HEK293 (cell line): ENCODE measurements around the gene SRSF6.
A peak's percentile ranks its signal among the peaks of the same experiment; 100 is the strongest.

Experiments
- CTCF ChIA-PET: fragments of 350-600 bp; formaldehyde crosslinking; extraction: SDS; loops from one replicate; lab custom pipeline; 2021; ENCODE audit warnings: antibody characterized with exemption; lab: Yijun Ruan, JAX
- POLR2A ChIA-PET: fragments of 300-600 bp; formaldehyde crosslinking; extraction: SDS; loops from one replicate; lab custom pipeline; 2020; ENCODE audit warnings: antibody characterized with exemption, inconsistent platforms; lab: Yijun Ruan, JAX
- H3K27ac ChIP-seq: fragments of 200-500 bp; sonication (Bioruptor generic); 2 replicates; pipeline ENCODE4 v1.5.1; 2014; ENCODE audit warnings: low read depth, low read length, control low read depth, inconsistent platforms; ENCODE audit errors: extremely low read depth
- H3K36me3 ChIP-seq, 2 experiments: fragments of 200-500 bp in 1 of 2; sonication (Bioruptor generic) in 1 of 2; 1 replicate in 1 of 2; 2 replicates in 1 of 2; pipeline ENCODE4 v1.5.1; 2014 to 2017; ENCODE audit warnings: inconsistent platforms in 2 of 2, low read length in 2 of 2; ENCODE audit not compliant: control insufficient read depth in 2 of 2, insufficient read depth in 1 of 2
- H3K4me1 ChIP-seq: fragments of 200-500 bp; sonication (Bioruptor generic); 2 replicates; pipeline ENCODE4 v1.5.1; 2014; ENCODE audit warnings: mild to moderate bottlenecking, low read length, inconsistent platforms; ENCODE audit not compliant: control insufficient read depth, insufficient read depth
- H3K4me3 ChIP-seq: 2 replicates; pipeline ENCODE4 v1.5.1; 2011; ENCODE audit warnings: low read depth, mild to moderate bottlenecking, control low read depth, low read length, moderate library complexity
- H3K9me3 ChIP-seq: fragments of 200-500 bp; sonication (Bioruptor generic); 2 replicates; pipeline ENCODE4 v1.5.1; 2014; ENCODE audit warnings: low read depth, low read length, inconsistent platforms; ENCODE audit not compliant: control insufficient read depth, insufficient read depth
- HOXA7 ChIP-seq: sonication (generic); formaldehyde crosslinking; IDR thresholded peaks from 2 replicates; pipeline ENCODE4 v1.8.1; 2022; ENCODE audit warnings: missing genetic modification reagents, borderline replicate concordance
- INSM2 ChIP-seq: fragments of 450-650 bp; formaldehyde crosslinking; IDR thresholded peaks from 2 replicates; pipeline ENCODE4 v1.5.1; 2016; ENCODE audit warnings: missing biosample characterization, missing genetic modification characterization
- KLF16 ChIP-seq: fragments of 450-650 bp; formaldehyde crosslinking; IDR thresholded peaks from 2 replicates; pipeline ENCODE4 v1.5.1; 2017; ENCODE audit warnings: missing biosample characterization, missing genetic modification characterization
- SCRT1 ChIP-seq: fragments of 450-650 bp; formaldehyde crosslinking; IDR thresholded peaks from 2 replicates; pipeline ENCODE4 v1.5.1; 2016; ENCODE audit warnings: missing biosample characterization, missing genetic modification characterization, borderline replicate concordance
- SP7 ChIP-seq: fragments of 450-650 bp; formaldehyde crosslinking; IDR thresholded peaks from 2 replicates; pipeline ENCODE4 v1.5.1; 2016; ENCODE audit warnings: missing biosample characterization, missing genetic modification characterization
- ZNF121 ChIP-seq: fragments of 450-650 bp; formaldehyde crosslinking; IDR thresholded peaks from 2 replicates; pipeline ENCODE4 v1.5.1; 2016; ENCODE audit warnings: missing biosample characterization, missing genetic modification characterization
- ZNF146 ChIP-seq: fragments of 450-650 bp; formaldehyde crosslinking; IDR thresholded peaks from 2 replicates; pipeline ENCODE4 v1.5.1; 2016; ENCODE audit warnings: missing biosample characterization, missing genetic modification characterization
- ZNF324 ChIP-seq: fragments of 450-650 bp; formaldehyde crosslinking; IDR thresholded peaks from 2 replicates; pipeline ENCODE4 v1.5.1; 2016; ENCODE audit warnings: missing biosample characterization, missing genetic modification characterization
- ZNF366 ChIP-seq: fragments of 450-650 bp; formaldehyde crosslinking; conservative IDR thresholded peaks from 2 replicates; pipeline ENCODE4 v1.5.1; 2016; ENCODE audit warnings: missing biosample characterization, missing genetic modification characterization
- ZNF37A ChIP-seq: fragments of 450-650 bp; IDR thresholded peaks from 2 replicates; pipeline ENCODE4 v1.5.1; 2018; ENCODE audit warnings: missing biosample characterization, missing genetic modification characterization
- ZNF423 ChIP-seq: fragments of 450-650 bp; formaldehyde crosslinking; IDR thresholded peaks from 2 replicates; pipeline ENCODE4 v1.5.1; 2016; ENCODE audit warnings: missing biosample characterization, missing genetic modification characterization
- ZNF433 ChIP-seq: fragments of 450-650 bp; formaldehyde crosslinking; IDR thresholded peaks from 2 replicates; pipeline ENCODE4 v1.5.1; 2016; ENCODE audit warnings: missing biosample characterization, missing genetic modification characterization, low read depth
- ZNF548 ChIP-seq: fragments of 450-650 bp; formaldehyde crosslinking; IDR thresholded peaks from 2 replicates; pipeline ENCODE4 v1.5.1; 2016; ENCODE audit warnings: missing biosample characterization, missing genetic modification characterization
- ZNF555 ChIP-seq: fragments of 450-650 bp; formaldehyde crosslinking; conservative IDR thresholded peaks from 2 replicates; pipeline ENCODE4 v1.5.1; 2017; ENCODE audit warnings: missing biosample characterization, mild to moderate bottlenecking, missing genetic modification characterization, inconsistent platforms
- ZNF585B ChIP-seq: fragments of 450-650 bp; formaldehyde crosslinking; IDR thresholded peaks from 2 replicates; pipeline ENCODE4 v1.5.1; 2016; ENCODE audit warnings: missing biosample characterization, missing genetic modification characterization
- ZNF660 ChIP-seq: fragments of 450-650 bp; IDR thresholded peaks from 2 replicates; pipeline ENCODE4 v1.5.1; 2018; ENCODE audit warnings: missing biosample characterization, mild to moderate bottlenecking, missing genetic modification characterization
- ZNF707 ChIP-seq: fragments of 450-650 bp; formaldehyde crosslinking; IDR thresholded peaks from 2 replicates; pipeline ENCODE4 v1.5.1; 2016; ENCODE audit warnings: missing biosample characterization, missing genetic modification characterization
- ZNF792 ChIP-seq: fragments of 450-650 bp; formaldehyde crosslinking; IDR thresholded peaks from 2 replicates; pipeline ENCODE4 v1.5.1; 2016; ENCODE audit warnings: missing biosample characterization, missing genetic modification characterization
- ZSCAN16 ChIP-seq: fragments of 450-650 bp; formaldehyde crosslinking; IDR thresholded peaks from 2 replicates; pipeline ENCODE4 v1.5.1; 2016; ENCODE audit warnings: missing biosample characterization, missing genetic modification characterization
- TF ChIP-seq, protein P1 (sequence below): fragments of 450-650 bp; formaldehyde crosslinking; IDR thresholded peaks from 2 replicates; pipeline ENCODE4 v1.5.1; 2017; ENCODE audit warnings: missing biosample characterization, missing genetic modification characterization
- TF ChIP-seq, protein P2 (sequence below): fragments of 450-650 bp; formaldehyde crosslinking; IDR thresholded peaks from 2 replicates; pipeline ENCODE4 v1.5.1; 2016; ENCODE audit warnings: missing biosample characterization, missing genetic modification characterization

The SRSF6 gene

GRCh38 chr20:43433250-43433854 lies 24.3 kb upstream of the SRSF6 start:
- ChIA-PET POLR2A (no interaction called here), CTCF (interaction anchor here (0.7 kb wide), 1 partner anchor 15 kb away, joined by 5 read pairs; no protein-coding TSS in a partner anchor)
- Histone ChIP-seq H3K4me1 (no peaks in the 10 kb centered on the region), H3K9me3 (no peaks in the 10 kb centered on the region), H3K27ac (no peak overlapping the region), H3K36me3 (no peaks in the 10 kb centered on the region), H3K4me3 (no peak overlapping the region)
- TF ChIP-seq ZNF366 (tag by site-specific recombination) = peak; percentile 88
- TF ChIP-seq, protein P1, sequence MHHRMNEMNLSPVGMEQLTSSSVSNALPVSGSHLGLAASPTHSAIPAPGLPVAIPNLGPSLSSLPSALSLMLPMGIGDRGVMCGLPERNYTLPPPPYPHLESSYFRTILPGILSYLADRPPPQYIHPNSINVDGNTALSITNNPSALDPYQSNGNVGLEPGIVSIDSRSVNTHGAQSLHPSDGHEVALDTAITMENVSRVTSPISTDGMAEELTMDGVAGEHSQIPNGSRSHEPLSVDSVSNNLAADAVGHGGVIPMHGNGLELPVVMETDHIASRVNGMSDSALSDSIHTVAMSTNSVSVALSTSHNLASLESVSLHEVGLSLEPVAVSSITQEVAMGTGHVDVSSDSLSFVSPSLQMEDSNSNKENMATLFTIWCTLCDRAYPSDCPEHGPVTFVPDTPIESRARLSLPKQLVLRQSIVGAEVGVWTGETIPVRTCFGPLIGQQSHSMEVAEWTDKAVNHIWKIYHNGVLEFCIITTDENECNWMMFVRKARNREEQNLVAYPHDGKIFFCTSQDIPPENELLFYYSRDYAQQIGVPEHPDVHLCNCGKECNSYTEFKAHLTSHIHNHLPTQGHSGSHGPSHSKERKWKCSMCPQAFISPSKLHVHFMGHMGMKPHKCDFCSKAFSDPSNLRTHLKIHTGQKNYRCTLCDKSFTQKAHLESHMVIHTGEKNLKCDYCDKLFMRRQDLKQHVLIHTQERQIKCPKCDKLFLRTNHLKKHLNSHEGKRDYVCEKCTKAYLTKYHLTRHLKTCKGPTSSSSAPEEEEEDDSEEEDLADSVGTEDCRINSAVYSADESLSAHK = no peak

- POLR2A ChIA-PET = no interaction called here
Measured at GRCh38 chr20:43434565-43434964, 23.1 kb upstream of the SRSF6 start.

DNA sequence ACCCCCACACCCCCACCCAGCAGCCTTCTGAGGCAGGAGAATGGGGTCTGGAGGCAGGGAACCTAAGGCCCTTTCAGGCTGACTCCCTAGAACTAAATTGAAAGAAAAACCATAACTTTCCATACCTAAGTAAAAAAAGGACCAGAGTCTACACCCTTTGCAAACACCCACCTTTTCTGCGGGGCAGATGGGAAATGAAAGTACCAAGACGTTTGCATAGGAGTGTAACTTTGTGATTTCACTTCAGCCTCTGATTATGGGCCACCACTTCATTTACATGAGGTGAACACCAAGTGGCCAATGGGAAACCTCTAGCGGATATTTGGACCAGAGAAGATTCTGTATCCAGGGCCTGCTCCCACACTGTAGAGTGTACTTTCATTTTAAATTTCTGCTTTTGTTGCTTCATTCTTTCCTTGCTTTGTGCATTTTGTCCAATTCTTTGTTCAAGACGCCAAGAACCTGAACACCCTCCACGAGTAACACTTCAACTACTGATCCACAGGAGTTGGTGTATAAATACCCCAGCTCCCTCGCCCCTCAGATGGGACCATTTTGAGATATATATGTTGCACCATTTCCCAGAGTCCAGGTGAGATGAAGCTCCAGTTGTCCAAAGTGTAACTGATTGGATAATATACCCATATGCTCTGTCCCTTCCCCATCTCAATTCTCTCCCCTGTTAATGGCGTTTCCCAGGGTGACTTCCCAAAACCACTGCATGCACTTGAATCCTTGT lies 18.9 kb upstream of the SRSF6 start:
- no peak overlapping the region for H3K27ac ChIP-seq
- CTCF ChIA-PET = interaction anchor here (0.5 kb wide), 1 partner anchor 19 kb away, joined by 3 read pairs; no protein-coding TSS in a partner anchor
- no peaks in the 10 kb centered on the region for H3K4me1 ChIP-seq
- no peaks in the 10 kb centered on the region for H3K9me3 ChIP-seq
- no peaks in the 10 kb centered on the region for H3K36me3 ChIP-seq
- TF ChIP-seq ZNF37A (tag by site-specific recombination) (peak; percentile 94), ZNF423 (tag by site-specific recombination) (no peak)
- H3K4me3 ChIP-seq = no peak overlapping the region
- POLR2A ChIA-PET = no interaction called here

More at GRCh38 chr20:43434565-43434964, 23.1 kb upstream of the SRSF6 start:
- TF ChIP-seq SP7 (tag by site-specific recombination) = no peak
- no peak for TF ChIP-seq ZNF660
- no peak for TF ChIP-seq ZNF324 (tag by site-specific recombination)
- no peak for TF ChIP-seq ZNF548 (tag by site-specific recombination)
- TF ChIP-seq ZNF707 (tag by site-specific recombination) = no peak
- Histone ChIP-seq H3K9me3 (no peaks in the 10 kb centered on the region), H3K4me1 (no peaks in the 10 kb centered on the region), H3K36me3 (no peaks in the 10 kb centered on the region), H3K4me3 (no peak overlapping the region), H3K27ac (no peak overlapping the region)
- CTCF ChIA-PET = no interaction called here

DNA sequence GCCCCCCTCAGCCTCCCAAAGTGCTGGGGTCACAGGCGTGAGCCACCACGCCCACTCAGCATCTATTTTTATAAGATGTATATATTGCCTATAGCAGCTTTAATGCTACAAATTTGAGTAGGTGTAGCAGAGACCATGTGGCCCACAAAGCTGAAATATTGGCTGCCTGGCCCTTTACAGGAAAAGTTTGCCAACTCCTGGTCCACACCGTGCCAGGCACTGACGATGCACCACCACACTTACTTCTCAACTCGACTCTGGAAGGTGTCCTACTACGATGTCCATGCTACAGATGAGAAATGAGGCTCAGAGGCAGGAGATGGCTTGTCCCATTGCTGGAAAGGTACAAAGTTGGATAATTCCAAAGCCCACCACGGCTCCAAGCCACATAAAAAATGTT lies 17.2 kb upstream of the SRSF6 start:
- Histone ChIP-seq H3K36me3 (no peaks in the 10 kb centered on the region), H3K4me3 (no peak overlapping the region), H3K27ac (no peak overlapping the region), H3K4me1 (no peaks in the 10 kb centered on the region), H3K9me3 (no peaks in the 10 kb centered on the region)
- POLR2A ChIA-PET = no interaction called here
- CTCF ChIA-PET = interaction anchor here (0.7 to 1.7 kb wide), 3 partner anchors 8 to 50 kb away, joined by 3 to 4 read pairs (median 3); no protein-coding TSS in a partner anchor
- TF ChIP-seq ZNF555 = no peak
- TF ChIP-seq ZNF792 (tag by site-specific recombination) = no peak
- TF ChIP-seq SCRT1 (tag by site-specific recombination) = no peak
- TF ChIP-seq ZNF660 = no peak
- TF ChIP-seq KLF16 (tag by site-specific recombination) = no peak
- no peak for TF ChIP-seq ZNF433
- no peak for TF ChIP-seq HOXA7 (CRISPR knock-in tag)
- no peak for TF ChIP-seq ZNF146 (tag by site-specific recombination)
- TF ChIP-seq ZNF585B (tag by site-specific recombination) = no peak
- TF ChIP-seq INSM2 (tag by site-specific recombination) = no peak
- TF ChIP-seq, protein P2, sequence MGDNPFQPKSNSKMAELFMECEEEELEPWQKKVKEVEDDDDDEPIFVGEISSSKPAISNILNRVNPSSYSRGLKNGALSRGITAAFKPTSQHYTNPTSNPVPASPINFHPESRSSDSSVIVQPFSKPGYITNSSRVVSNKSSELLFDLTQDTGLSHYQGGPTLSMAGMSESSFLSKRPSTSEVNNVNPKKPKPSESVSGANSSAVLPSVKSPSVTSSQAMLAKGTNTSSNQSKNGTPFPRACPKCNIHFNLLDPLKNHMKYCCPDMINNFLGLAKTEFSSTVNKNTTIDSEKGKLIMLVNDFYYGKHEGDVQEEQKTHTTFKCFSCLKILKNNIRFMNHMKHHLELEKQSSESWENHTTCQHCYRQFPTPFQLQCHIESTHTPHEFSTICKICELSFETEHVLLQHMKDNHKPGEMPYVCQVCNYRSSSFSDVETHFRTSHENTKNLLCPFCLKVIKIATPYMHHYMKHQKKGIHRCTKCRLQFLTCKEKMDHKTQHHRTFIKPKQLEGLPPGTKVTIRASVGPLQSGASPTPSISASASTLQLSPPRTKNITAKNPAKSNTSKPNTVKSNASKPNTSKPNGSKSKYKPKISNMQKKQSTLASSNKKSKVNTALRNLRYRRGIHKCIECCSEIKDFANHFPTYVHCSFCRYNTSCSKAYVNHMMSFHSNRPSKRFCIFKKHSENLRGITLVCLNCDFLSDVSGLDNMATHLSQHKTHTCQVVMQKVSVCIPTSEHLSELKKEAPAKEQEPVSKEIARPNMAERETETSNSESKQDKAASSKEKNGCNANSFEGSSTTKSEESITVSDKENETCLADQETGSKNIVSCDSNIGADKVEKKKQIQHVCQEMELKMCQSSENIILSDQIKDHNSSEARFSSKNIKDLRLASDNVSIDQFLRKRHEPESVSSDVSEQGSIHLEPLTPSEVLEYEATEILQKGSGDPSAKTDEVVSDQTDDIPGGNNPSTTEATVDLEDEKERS (tag by site-specific recombination) = no peak
- no peak for TF ChIP-seq ZNF121 (tag by site-specific recombination)
- no peak for TF ChIP-seq ZSCAN16
